Smooth muscle cell (in vitro differentiated cells): ENCODE results near the gene TAF3. TPM values are rescaled to one million over a fixed set of nuclear protein-coding genes. Genes with fewer than 3 reads are reported as not detected.
A peak's percentile ranks its signal among the peaks of the same experiment; 100 is the strongest.

Experiments
- DNase-seq: peaks from one replicate; lab custom pipeline; 2025; ENCODE audit not compliant: unreplicated experiment; lab: John Stamatoyannopoulos, UW
- H2AFZ ChIP-seq: fragments of 200-600 bp; sonication (generic); 2 replicates; pipeline ENCODE4 v1.6.0; 2016; ENCODE audit warnings: antibody characterized with exemption, low read depth, mild to moderate bottlenecking
- H3F3A ChIP-seq: fragments of 200-600 bp; sonication (generic); 2 replicates; pipeline ENCODE4 v1.6.0; 2017; ENCODE audit warnings: antibody characterized with exemption, low read depth
- H3K27ac ChIP-seq: fragments of 200-600 bp; sonication (generic); 2 replicates; pipeline ENCODE4 v1.5.1; 2016; ENCODE audit warnings: low read depth, mild to moderate bottlenecking
- H3K27me3 ChIP-seq: fragments of 200-600 bp; sonication (generic); 2 replicates; pipeline ENCODE4 v1.6.1; 2016; ENCODE audit warnings: low read depth, mild to moderate bottlenecking
- H3K36me3 ChIP-seq: fragments of 200-600 bp; sonication (generic); 2 replicates; pipeline ENCODE4 v1.5.1; 2016; ENCODE audit warnings: low read depth
- H3K4me1 ChIP-seq: fragments of 200-600 bp; sonication (generic); 2 replicates; pipeline ENCODE4 v1.5.1; 2016; ENCODE audit warnings: low read depth
- H3K4me2 ChIP-seq: fragments of 200-600 bp; sonication (generic); 2 replicates; pipeline ENCODE4 v1.6.0; 2016; ENCODE audit warnings: mild to moderate bottlenecking
- H3K4me3 ChIP-seq: fragments of 200-600 bp; sonication (generic); 2 replicates; pipeline ENCODE4 v1.5.1; 2016; ENCODE audit warnings: mild to moderate bottlenecking
- H3K79me2 ChIP-seq: fragments of 200-600 bp; sonication (generic); 2 replicates; pipeline ENCODE4 v1.6.0; 2016; ENCODE audit warnings: low read depth, mild to moderate bottlenecking
- H3K9ac ChIP-seq: fragments of 200-600 bp; sonication (generic); 2 replicates; pipeline ENCODE4 v1.6.0; 2016; ENCODE audit warnings: low read depth
- H3K9me3 ChIP-seq: fragments of 200-600 bp; sonication (generic); replicated peaks from 2 replicates; pipeline ENCODE4 v1.5.1; 2016; ENCODE audit warnings: low read depth
- H4K20me1 ChIP-seq: fragments of 200-600 bp; sonication (generic); 2 replicates; pipeline ENCODE4 v1.6.0; 2016; ENCODE audit warnings: low read depth
- WGBS: methylation state at CpG from one replicate; pipeline ENCODE4 v1.1.7; 2016; ENCODE audit warnings: low lambda C conversion rate; 5-methylcytosine and 5-hydroxymethylcytosine counted together
- polyA plus RNA-seq: library from polyadenylated mRNA; unstranded; fragments of >200 nt; fragmentation: Nextera tagmentation; extraction: Ambion mirVana; gene quantifications from 2 replicates; pipeline ENCODE4 v1.2.1, GENCODE V29; 2016
- total RNA-seq: library from RNA; depleted of rRNA; stranded (reverse); fragments of >200 nt; gene quantifications from 2 replicates; pipeline ENCODE4 v1.2.3, GENCODE V29; 2014
- TF ChIP-seq, protein P1 (sequence below): fragments of 200-600 bp; sonication (generic); IDR thresholded peaks from 2 replicates; pipeline ENCODE4 v1.5.1; 2017; ENCODE audit warnings: borderline replicate concordance, mild to moderate bottlenecking, antibody characterized with exemption; ENCODE audit not compliant: insufficient read depth, poor library complexity, severe bottlenecking

TAF3 gene
- total and polyA plus RNA-seq, 2 experiments from 2014 or later, result 3.7 to 7.0 TPM

GRCh38 chr10:7794251-7795026 lies 23.9 kb upstream of the TAF3 start:
- peaks cover 59% of the 10 kb centered on the region for H4K20me1 ChIP-seq

GRCh38 chr10:7795605-7796004 lies 22.7 kb upstream of the TAF3 start:
- Histone ChIP-seq H3K27me3 (no peaks in the 10 kb centered on the region), H3K4me1 (peaks cover 12% of the 10 kb centered on the region)
- DNase-seq, result no peak

More at GRCh38 chr10:7794251-7795026, 23.9 kb upstream of the TAF3 start:
- peak overlapping the region; percentile 68 for H3K4me2 ChIP-seq
- H2AFZ ChIP-seq, result no peak overlapping the region
- peaks cover 23% of the 10 kb centered on the region for H3K4me1 ChIP-seq
- 92% methylated on average over 4 of the region's 4 CpGs for WGBS
- DNase-seq, result no peak
- H3F3A ChIP-seq, result peaks cover 11% of the 10 kb centered on the region
- no peaks in the 10 kb centered on the region for H3K27me3 ChIP-seq
- peaks cover 4% of the 10 kb centered on the region for H3K36me3 ChIP-seq
- no peak overlapping the region for H3K9ac ChIP-seq
- TF ChIP-seq, protein P1, sequence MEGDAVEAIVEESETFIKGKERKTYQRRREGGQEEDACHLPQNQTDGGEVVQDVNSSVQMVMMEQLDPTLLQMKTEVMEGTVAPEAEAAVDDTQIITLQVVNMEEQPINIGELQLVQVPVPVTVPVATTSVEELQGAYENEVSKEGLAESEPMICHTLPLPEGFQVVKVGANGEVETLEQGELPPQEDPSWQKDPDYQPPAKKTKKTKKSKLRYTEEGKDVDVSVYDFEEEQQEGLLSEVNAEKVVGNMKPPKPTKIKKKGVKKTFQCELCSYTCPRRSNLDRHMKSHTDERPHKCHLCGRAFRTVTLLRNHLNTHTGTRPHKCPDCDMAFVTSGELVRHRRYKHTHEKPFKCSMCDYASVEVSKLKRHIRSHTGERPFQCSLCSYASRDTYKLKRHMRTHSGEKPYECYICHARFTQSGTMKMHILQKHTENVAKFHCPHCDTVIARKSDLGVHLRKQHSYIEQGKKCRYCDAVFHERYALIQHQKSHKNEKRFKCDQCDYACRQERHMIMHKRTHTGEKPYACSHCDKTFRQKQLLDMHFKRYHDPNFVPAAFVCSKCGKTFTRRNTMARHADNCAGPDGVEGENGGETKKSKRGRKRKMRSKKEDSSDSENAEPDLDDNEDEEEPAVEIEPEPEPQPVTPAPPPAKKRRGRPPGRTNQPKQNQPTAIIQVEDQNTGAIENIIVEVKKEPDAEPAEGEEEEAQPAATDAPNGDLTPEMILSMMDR, result no peak
- peak overlapping the region; percentile 95 for H3K27ac ChIP-seq
- H3K4me3 ChIP-seq, result no peak overlapping the region
- H3K79me2 ChIP-seq, result peaks cover 73% of the 10 kb centered on the region
- no peaks in the 10 kb centered on the region for H3K9me3 ChIP-seq

DNA sequence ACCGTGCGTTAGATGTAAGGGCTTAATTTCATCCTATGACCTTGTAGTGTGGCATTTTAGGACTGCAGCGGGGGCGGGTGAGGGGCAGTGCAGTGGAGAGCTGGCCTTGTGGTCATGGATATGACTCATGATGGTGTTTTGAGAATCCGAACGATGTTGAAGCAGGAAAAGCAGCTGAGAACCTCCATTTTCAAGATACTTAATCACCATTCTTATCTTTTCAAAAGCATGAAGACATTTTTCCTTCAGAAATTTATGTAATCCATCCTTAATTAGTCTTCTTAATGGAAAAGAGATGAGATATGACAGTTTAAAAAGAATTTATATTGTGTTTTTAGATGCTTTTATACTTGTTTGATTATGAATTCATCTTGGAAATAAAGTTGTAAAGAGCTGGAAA lies 20.7 kb upstream of the TAF3 start:
- H3K9me3 ChIP-seq, result no peaks in the 10 kb centered on the region
- DNase-seq, result peak; percentile 8
- H3K79me2 ChIP-seq, result peaks cover 55% of the 10 kb centered on the region
- no peak overlapping the region for H3K4me3 ChIP-seq
- peak overlapping the region; percentile 20 for H3K9ac ChIP-seq
- H3K36me3 ChIP-seq, result peaks cover 24% of the 10 kb centered on the region
- H3K27ac ChIP-seq, result peak overlapping the region; percentile 95
- peaks cover 33% of the 10 kb centered on the region for H4K20me1 ChIP-seq
- peak overlapping the region; percentile 73 for H3K4me2 ChIP-seq
- peaks cover 12% of the 10 kb centered on the region for H3K4me1 ChIP-seq
- H2AFZ ChIP-seq, result no peak overlapping the region
- WGBS, result 9% methylated on average over 6 of the region's 6 CpGs
- peaks cover 11% of the 10 kb centered on the region for H3F3A ChIP-seq
- TF ChIP-seq, protein P1, result no peak
- no peaks in the 10 kb centered on the region for H3K27me3 ChIP-seq

More at GRCh38 chr10:7795605-7796004, 22.7 kb upstream of the TAF3 start:
- H3K9ac ChIP-seq, result peak overlapping the region; percentile 41
- no peak overlapping the region for H2AFZ ChIP-seq
- H3K4me2 ChIP-seq, result peak overlapping the region; percentile 68
- TF ChIP-seq, protein P1, result no peak
- peaks cover 11% of the 10 kb centered on the region for H3F3A ChIP-seq
- H3K4me3 ChIP-seq, result peak overlapping the region; percentile 0
- no peaks in the 10 kb centered on the region for H3K9me3 ChIP-seq
- 37% methylated on average over 4 of the region's 4 CpGs for WGBS
- H3K27ac ChIP-seq, result peak overlapping the region; percentile 95
- peaks cover 65% of the 10 kb centered on the region for H3K79me2 ChIP-seq
- H4K20me1 ChIP-seq, result peaks cover 47% of the 10 kb centered on the region
- H3K36me3 ChIP-seq, result peaks cover 9% of the 10 kb centered on the region

- H3K9me3 ChIP-seq, result no peaks in the 10 kb centered on the region
- no peak overlapping the region for H3K27ac ChIP-seq
- peaks cover 4% of the 10 kb centered on the region for H3K4me1 ChIP-seq
- H3K4me2 ChIP-seq, result no peak overlapping the region
- H3K4me3 ChIP-seq, result no peak overlapping the region
- peaks cover 18% of the 10 kb centered on the region for H4K20me1 ChIP-seq
- peaks cover 7% of the 10 kb centered on the region for H3F3A ChIP-seq
- no peak for DNase-seq
- H3K27me3 ChIP-seq, result no peaks in the 10 kb centered on the region
- peaks cover 17% of the 10 kb centered on the region for H3K79me2 ChIP-seq
- no peak overlapping the region for H3K9ac ChIP-seq
- 95% methylated on average over 4 of the region's 4 CpGs for WGBS
- H2AFZ ChIP-seq, result no peak overlapping the region
- H3K36me3 ChIP-seq, result peaks cover 43% of the 10 kb centered on the region
- TF ChIP-seq, protein P1, result no peak
Measured at GRCh38 chr10:7802606-7803005, 15.7 kb upstream of the TAF3 start.
